ENCODE data around the gene SCAF1. TPM values are rescaled to one million over a fixed set of nuclear protein-coding genes. Genes with fewer than 3 reads are reported as not detected.
A peak's percentile ranks its signal among the peaks of the same experiment; 100 is the strongest.

SCAF1 gene
- total RNA-seq, 2 donors from 2014 or later, result 38.6 to 46.9 TPM

- intact Hi-C loops (cut with DNase I), result no loop called here
- DNase-seq, result no peak
- ATAC-seq, result no peak
These were observed 18.4 kb downstream of the SCAF1 start for GRCh38 chr19:49660338-49660961.

DNA sequence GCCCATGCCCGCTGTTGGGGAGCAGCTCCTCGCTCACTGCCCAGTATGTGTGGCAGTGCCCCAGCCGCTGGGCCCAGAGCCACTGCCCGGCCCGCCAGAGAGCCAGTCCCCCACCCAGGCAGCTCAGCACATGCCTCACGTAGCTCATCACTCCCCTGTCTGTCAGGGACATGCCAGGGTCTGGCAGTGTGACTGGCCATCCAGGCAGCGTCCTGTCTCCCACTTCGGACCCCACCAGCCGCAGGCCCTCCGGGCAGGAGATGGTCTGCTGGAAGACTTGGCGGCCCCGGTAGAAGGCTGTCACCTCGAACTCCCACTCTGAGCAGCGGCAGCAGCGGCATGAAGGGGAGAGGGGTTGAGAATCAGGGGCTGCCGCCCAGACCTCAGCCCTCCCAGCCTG lies 20.0 kb downstream of the SCAF1 start:
- no peak for DNase-seq
- intact Hi-C loops (cut with DNase I), result no loop called here
- ATAC-seq, result no peak

- intact Hi-C loops (cut with DNase I), result no loop called here
- DNase-seq, result no peak
- ATAC-seq, result no peak
These were observed 21.2 kb downstream of the SCAF1 start for GRCh38 chr19:49663224-49663623.

DNA sequence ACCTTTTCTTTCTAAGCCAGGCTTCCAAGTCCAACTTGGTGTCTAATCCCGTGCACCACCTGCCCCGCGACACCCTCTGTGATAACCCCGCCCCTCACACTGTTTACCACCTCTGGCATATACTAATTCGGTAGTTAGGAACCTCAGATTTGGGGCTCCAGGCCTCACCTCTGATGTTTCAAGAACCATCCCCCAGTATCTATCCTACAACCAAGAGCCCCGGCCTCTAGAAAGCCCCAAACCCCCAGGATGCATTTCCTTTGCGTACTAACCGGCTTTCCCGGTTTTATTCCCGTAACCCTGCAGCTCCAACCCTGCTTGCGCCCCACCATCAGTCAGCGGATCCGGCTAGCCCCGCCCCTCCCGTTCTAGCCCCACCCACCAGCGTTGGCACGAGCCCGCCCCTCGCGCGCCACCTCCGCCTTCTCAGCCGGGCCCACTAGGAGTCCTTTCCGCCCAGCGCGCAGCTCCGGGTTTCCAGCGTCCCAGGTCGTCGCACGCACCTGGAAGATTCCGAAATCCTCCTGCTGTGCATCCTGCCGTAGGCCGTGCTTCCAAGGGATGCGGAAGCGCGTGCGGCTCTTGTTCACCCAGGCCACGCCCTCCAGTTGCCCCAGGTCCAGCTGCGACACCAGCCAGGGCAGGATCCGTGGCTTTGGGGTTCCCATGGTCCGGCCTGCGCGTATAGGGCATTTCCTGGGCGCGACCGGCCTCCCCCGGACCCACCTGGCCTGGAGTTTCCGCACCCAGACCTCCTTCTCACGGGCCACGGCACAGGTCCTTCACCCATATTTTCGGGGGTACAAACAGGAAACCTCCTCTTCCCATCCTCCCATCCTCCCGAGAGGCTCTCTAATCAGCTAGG lies 22.4 kb downstream of the SCAF1 start:
- ATAC-seq (peak; percentile 84 to 85), DNase-seq (peak; percentile 92)
- intact Hi-C loops (cut with DNase I), result no loop called here

DNA sequence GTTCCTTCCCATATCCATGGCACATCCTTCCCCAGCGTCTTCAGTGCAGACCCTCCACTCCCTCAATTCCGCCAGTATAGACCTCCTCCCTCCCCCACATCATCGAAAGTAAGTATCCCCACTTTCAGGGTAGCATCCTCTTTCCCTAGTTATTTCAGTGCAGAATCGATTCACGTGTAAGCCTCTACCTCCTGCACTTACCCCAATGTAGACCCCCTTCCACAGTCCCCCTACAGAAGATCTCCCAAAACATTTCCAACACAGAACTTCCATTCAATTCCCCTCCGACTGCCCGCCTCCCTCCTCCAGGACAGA lies 23.0 kb downstream of the SCAF1 start:
- DNase-seq (no peak), ATAC-seq (peak in 1 of 2 donors; percentile 1)
- intact Hi-C loops (cut with DNase I), result no loop called here

DNA sequence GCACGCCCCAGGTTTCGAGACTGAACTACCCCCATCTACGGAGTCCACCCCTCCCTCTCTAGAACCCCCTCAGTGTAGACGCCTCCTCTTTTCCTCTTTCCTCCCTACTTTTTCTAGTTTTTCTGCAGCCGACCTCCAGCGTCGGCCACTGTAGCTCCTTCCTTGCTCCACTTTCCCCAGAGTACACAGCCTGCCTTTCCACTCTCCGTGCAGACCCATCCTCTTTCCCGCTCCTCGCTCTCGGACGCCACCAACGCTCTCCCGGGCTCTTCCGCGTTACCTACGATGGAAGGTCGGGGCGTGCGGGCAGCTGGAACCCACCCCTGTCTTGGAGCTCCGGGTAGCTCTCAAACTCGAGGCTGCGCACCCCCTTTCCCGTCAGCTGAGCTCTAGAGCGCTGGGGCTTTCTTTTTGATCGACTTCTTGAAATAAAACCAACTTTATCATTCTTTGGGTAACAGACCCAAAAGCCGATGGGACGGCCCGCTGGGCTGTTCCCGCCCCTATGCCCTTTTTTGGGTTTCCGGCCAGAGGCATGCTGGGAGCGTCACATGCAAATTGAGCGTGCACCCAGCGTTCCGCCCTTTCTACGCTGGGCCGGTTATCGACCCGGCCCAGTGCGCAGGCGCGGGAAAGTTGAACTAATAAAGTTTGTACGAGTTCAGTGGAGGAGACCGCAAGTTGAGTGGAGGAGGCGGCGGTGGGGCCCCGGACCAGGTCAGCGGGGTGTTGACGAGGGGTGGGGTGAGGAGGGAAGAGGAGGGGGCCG lies 23.5 kb downstream of the SCAF1 start, which contains the start of the genes BCL2L12 and IRF3:
BCL2L12 (plus strand) TSS at position 583 of the 769 bp plus-strand sequence. CDS start 760 bp downstream, outside the sequence.
IRF3 (minus strand) TSS at position 507 of the 769 bp plus-strand sequence. CDS start 1,019 bp downstream, outside the sequence.
- ATAC-seq (peak; percentile 93 to 94), DNase-seq (peak; percentile 99)
- intact Hi-C loops (cut with DNase I), result no loop called here

- intact Hi-C loops (cut with DNase I), result no loop called here
- no peak for DNase-seq
- peak in 1 of 2 donors; percentile 13 for ATAC-seq
These were observed 24.1 kb downstream of the SCAF1 start for GRCh38 chr19:49666120-49666444.

GRCh38 chr19:49667473-49667872 lies 25.5 kb downstream of the SCAF1 start:
- ATAC-seq (no peak), DNase-seq (no peak)
- intact Hi-C loops (cut with DNase I), result no loop called here

DNA sequence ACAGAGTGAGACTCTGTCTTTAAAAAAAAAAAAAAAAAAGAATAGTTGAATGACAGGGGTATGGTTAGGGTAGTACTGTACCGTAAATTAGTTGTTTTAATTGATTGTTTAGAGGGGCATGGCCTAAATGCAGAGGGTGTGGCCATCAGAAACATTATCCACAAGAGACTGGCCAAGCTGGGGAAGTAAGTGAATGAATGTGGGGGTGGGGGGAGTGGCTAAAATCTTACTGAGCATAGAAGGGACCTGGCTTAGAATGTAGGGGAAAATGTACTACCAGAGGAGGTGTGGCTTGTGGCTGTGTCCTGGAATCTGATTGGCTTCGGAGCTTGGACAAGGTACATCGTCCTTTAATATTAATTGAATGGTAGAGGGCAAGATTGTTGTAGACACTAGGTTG lies 27.5 kb downstream of the SCAF1 start:
- intact Hi-C loops (cut with DNase I), result no loop called here
- no peak for ATAC-seq

GRCh38 chr19:49672131-49672919 lies 30.3 kb downstream of the SCAF1 start:
- DNase-seq (peak; percentile 81), ATAC-seq (peak in 1 of 2 donors; percentile 2)
- intact Hi-C loops (cut with DNase I), result no loop called here

More for the DNA sequence above, 27.5 kb downstream of the SCAF1 start:
- no peak for DNase-seq

- DNase-seq (peak; percentile 86), ATAC-seq (peak; percentile 36 to 52)
- intact Hi-C loops (cut with DNase I), result no loop called here
These were observed 34.3 kb downstream of the SCAF1 start for GRCh38 chr19:49676136-49676783.

DNA sequence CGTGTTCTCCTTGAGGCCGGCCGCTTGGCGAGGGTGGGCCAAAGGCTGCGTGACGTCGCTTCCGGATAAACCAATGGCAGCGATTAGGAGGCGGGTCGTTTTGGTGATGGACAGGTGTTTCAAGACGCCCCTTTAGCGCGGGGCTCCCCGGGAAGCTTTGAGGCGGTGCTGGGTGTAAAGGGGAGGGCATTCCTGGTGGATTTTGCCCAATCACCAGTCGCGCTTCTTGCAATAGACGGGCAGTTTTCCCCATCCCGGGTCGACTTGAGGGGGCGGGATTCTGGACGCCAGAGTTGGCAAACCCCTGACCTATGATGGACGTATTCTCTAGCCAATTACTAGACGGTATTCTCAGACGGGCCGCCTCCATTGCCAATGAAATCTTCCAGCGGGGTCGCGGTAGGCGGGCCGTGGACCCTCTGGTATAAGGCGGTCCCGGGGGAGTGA lies 34.8 kb downstream of the SCAF1 start:
- intact Hi-C loops (cut with DNase I), result no loop called here
- peak; percentile 84 to 88 for ATAC-seq
- DNase-seq, result peak; percentile 100

DNA sequence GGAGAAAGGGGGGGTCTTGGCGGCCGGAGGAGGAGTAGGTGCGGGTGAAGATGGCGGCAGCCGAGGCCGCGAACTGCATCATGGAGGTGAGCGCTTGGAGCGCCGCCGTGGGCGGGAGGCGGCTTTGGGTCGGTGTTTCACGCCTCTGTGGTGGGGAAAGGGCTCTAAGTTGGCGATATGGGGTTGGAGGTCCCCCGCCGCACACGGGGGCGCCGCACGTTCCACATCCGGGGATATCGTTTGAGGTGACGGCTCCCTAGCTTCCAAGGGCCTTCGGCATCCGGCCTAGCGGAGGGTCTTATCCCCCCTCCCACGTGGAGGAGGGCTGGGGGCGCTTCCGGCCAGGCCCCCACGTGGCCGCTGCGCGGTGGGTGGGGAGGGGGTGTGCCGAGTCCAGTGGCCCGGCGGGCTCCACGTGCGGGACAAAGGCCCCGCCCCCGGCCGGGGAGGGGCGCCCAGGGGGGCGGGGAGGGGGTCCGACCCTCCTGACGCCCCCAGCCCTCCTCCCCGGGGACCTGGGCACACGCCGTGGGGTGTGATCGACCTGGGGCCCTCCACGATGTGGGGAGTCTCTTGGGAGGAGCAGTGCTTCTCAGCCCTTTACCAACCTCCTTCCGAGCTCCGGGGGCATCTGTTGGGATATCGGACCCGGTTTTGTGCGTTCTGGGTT lies 35.4 kb downstream of the SCAF1 start, which contains the start of gene PRMT1:
PRMT1 (plus strand) TSS at position 41 of the 670 bp plus-strand sequence; CDS start at position 51, 10 bp downstream.
- intact Hi-C loops (cut with DNase I), result no loop called here
- ATAC-seq, result peak in 1 of 2 donors; percentile 19
- DNase-seq, result peak; percentile 61

- DNase-seq, result peak; percentile 73
- no peak for ATAC-seq
- intact Hi-C loops (cut with DNase I), result no loop called here
These were observed 36.1 kb downstream of the SCAF1 start for GRCh38 chr19:49677901-49678674.

GRCh38 chr19:49678985-49679770 lies 37.2 kb downstream of the SCAF1 start:
- ATAC-seq (peak in 1 of 2 donors; percentile 0), DNase-seq (no peak)
- intact Hi-C loops (cut with DNase I), result no loop called here

DNA sequence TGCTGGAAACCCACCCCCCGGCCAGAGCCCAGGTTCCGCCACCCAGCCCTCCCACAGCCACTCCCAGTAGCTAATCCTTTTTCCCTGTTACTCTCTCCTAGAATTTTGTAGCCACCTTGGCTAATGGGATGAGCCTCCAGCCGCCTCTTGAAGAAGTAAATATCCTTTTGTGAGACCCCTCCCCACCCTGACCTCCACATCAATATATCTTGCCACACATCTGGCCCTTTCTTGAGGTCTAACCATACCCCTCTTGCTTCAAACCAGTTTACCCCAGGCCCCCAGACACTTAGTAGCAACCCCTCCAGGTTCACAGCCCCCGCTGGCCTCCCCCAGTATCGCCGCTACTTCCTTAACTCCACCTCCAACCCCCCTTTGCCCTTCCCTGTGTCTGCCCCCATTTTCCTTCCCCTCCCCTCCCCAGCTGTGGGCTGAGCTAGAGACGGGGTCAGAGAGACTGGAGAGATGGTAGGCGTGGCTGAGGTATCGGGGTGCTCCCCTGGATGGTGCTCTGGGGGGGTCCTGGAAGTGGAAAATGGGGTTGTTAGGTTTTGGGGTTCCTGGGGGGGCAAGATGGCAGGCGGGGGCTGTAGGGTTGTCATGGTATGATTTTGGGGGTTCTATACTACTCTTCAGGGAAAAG lies 37.9 kb downstream of the SCAF1 start:
- intact Hi-C loops (cut with DNase I), result loop anchor here (5.0 to 10.0 kb wide), 2 partner anchors 125 to 132 kb away; partner anchors contain the start of gene FUZ (in 1 of the 2)
- DNase-seq (no peak), ATAC-seq (no peak)
